Epithelial cell of proximal tubule (primary cell): ENCODE data around the gene HDAC9. TPM values are rescaled to one million over a fixed set of nuclear protein-coding genes. Genes with fewer than 3 reads are reported as not detected.
"Not testable (repeated sequence)": the region's sequence is repeated elsewhere in the genome, so short reads cannot be mapped to it uniquely, and the experiment has no call there.

ENCODE experiments used
- DNase-seq: peaks from one replicate; pipeline ENCODE4 v3.0.0-alpha.2; 2011; ENCODE audit warnings: low read depth
- H3K4me3 ChIP-seq: 2 replicates; pipeline ENCODE4 v1.5.1; 2011; ENCODE audit warnings: low read depth, mild to moderate bottlenecking, low read length
- CTCF ChIP-seq: conservative IDR thresholded peaks from 2 replicates; pipeline ENCODE4 v1.5.1; 2012; ENCODE audit warnings: low read depth, mild to moderate bottlenecking, low read length
- total RNA-seq: library from RNA; depleted of rRNA; stranded (reverse); fragments of >200 nt; gene quantifications from 2 replicates; pipeline ENCODE4 v1.2.3, GENCODE V29; 2015

The HDAC9 gene
- total RNA-seq, 1 donor from 2014 or later: 35.5 TPM

DNA sequence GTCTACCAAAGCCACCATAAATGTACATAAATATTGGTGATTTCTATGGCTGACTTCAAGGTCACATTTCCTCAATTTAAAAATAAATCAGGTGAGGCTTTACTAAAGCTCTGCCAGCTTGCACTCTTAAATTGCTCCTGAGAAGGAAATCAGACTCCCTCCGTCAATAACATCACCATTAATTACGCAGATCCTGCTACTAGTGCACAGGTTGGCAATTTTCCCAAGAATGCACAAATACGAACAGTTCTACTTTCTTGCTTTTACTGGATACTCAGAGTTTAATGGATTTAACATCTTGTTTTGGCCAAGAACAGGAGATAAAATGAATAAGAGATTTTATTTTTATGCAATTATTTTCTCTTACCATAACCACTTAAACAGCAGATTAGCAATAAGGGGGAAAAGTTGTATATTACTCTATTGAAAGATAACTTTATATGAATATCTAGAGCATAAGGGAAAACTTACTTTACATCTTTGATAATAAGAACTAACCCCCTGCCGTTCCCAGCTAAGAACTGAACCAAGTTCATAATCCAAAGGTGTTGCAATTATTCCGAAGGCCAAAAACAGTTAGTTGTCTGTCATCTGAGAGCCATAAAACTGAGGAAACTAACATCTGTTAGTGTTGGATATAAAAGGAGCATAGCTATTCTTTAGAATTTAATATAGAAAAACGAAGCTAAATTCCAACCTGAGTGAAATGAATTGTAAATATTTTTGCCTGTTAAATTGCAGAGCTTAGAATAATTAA, 481.3 kb downstream of the HDAC9 start:
- no peak for TF ChIP-seq CTCF
- H3K4me3 ChIP-seq: no peak overlapping the region
- DNase-seq: no peak

DNA sequence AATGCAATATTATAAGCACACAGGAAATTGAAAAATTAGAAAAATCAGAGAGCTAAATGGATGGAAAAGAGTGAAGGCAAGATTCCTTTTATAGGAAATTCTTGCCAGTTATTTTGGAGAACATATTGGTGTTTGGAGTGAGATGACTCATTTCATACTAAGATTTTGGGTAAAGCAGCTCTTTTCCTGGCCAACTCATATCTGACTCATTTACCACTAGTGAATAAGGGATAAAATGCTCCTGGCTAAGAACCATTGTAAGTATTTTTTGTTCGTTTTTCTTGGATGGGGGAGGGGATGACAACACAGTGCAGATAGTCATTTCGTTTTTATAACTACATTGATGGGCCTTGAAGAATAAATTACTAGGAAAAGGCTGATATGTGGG, 482.6 kb downstream of the HDAC9 start:
- peak; percentile 38 for DNase-seq
- TF ChIP-seq CTCF: no peak
- no peak overlapping the region for H3K4me3 ChIP-seq

GRCh38 chr7:18990700-18991099, 495.2 kb downstream of the HDAC9 start:
- not testable (repeated sequence) for DNase-seq, H3K4me3 ChIP-seq

DNA sequence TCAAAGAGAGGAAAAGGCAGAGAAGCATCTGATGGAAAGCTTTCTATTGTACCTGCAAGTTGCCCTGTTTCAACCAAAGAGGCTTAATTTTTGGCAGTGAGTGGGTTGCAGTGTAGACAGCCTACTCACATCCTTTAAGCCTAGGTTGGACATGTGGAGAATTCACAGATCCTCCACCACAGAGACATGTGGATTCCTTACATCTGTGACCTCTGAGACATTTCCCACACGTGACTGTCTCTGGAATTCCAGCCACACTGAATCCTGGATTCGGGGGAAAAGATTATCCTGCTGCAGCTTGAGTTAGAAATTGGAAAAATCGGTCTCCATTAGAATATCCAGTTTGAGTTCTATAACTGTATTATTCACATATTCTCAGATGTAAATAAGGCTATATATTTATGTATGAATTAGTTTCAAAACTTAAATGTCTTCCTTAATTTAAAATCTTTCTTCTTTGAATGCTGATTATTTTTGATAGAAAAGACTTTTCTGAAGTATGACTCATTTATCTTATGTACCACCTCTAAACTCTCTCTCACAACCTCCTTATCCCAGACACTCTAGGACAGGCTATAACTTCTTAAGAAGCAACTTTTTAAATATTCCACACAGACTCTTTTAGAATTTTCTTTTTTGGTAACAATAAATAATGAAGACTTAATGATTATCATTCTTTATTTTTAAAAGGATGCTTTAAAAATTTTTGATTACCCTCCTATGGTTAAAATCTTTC, 498.6 kb downstream of the HDAC9 start:
- TF ChIP-seq CTCF: no peak
- no peak overlapping the region for H3K4me3 ChIP-seq
- no peak for DNase-seq

DNA sequence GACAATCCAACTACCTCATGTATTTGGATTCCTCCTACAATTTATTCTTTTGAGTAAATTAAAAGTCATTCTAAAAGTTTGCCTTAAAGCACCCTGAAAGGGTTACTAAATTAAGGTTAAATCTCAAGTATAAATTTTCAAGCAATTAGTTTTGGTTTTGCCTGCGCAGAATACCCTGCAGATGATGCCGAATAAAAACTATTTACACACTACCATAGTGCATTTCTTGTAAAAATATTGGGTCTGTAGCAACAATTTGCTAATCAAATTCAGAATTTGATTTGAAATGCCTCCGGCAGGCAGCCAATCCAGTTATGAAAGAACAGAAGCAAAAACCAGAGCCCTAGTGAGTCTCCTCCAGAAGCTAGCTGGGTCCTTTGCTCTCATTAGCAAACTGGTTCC, 499.7 kb downstream of the HDAC9 start:
- no peak for DNase-seq
- TF ChIP-seq CTCF: no peak
- no peak overlapping the region for H3K4me3 ChIP-seq

DNA sequence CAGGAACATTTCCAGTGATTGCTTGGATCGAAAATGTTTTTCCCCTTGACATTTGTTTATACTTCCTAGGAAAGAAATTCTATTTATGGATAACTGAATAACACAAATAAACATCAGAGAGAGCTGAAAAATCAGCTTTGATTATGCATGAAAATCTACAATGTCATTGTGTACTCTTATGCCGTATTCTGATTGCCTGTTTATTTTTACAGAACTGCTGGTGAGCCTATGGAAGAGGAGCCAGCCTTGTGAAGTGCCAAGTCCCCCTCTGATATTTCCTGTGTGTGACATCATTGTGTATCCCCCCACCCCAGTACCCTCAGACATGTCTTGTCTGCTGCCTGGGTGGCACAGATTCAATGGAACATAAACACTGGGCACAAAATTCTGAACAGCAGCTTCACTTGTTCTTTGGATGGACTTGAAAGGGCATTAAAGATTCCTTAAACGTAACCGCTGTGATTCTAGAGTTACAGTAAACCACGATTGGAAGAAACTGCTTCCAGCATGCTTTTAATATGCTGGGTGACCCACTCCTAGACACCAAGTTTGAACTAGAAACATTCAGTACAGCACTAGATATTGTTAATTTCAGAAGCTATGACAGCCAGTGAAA, 500.4 kb downstream of the HDAC9 start:
- TF ChIP-seq CTCF: no peak
- no peak overlapping the region for H3K4me3 ChIP-seq
- no peak for DNase-seq

GRCh38 chr7:18996583-18996982, 501.0 kb downstream of the HDAC9 start:
- no peak for DNase-seq
- TF ChIP-seq CTCF: no peak
- H3K4me3 ChIP-seq: no peak overlapping the region
